ENCODE measurements around the gene ROBO3.
A peak's percentile ranks its signal among the peaks of the same experiment; 100 is the strongest.

ROBO3 gene, protein sequence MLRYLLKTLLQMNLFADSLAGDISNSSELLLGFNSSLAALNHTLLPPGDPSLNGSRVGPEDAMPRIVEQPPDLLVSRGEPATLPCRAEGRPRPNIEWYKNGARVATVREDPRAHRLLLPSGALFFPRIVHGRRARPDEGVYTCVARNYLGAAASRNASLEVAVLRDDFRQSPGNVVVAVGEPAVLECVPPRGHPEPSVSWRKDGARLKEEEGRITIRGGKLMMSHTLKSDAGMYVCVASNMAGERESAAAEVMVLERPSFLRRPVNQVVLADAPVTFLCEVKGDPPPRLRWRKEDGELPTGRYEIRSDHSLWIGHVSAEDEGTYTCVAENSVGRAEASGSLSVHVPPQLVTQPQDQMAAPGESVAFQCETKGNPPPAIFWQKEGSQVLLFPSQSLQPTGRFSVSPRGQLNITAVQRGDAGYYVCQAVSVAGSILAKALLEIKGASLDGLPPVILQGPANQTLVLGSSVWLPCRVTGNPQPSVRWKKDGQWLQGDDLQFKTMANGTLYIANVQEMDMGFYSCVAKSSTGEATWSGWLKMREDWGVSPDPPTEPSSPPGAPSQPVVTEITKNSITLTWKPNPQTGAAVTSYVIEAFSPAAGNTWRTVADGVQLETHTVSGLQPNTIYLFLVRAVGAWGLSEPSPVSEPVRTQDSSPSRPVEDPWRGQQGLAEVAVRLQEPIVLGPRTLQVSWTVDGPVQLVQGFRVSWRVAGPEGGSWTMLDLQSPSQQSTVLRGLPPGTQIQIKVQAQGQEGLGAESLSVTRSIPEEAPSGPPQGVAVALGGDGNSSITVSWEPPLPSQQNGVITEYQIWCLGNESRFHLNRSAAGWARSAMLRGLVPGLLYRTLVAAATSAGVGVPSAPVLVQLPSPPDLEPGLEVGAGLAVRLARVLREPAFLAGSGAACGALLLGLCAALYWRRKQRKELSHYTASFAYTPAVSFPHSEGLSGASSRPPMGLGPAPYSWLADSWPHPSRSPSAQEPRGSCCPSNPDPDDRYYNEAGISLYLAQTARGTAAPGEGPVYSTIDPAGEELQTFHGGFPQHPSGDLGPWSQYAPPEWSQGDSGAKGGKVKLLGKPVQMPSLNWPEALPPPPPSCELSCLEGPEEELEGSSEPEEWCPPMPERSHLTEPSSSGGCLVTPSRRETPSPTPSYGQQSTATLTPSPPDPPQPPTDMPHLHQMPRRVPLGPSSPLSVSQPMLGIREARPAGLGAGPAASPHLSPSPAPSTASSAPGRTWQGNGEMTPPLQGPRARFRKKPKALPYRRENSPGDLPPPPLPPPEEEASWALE (N-terminal part only)
- long read RNA-seq, donor 1, partial matches to known transcripts: 0 of 2 reads
- long read RNA-seq, donor 1, other reads (novel, unspliced or antisense): 0 of 2 reads
- long read RNA-seq, donor 2: 0 reads
- long read RNA-seq, donor 3, partial matches to known transcripts: 0 of 1 reads
- long read RNA-seq, donor 3, other reads (novel, unspliced or antisense): 0 of 1 reads
- long read RNA-seq, donor 4: 0 reads
- long read RNA-seq, donor 5: 0 reads
- long read RNA-seq, donor 6, partial matches to known transcripts: 0 of 1 reads
- long read RNA-seq, donor 6, other reads (novel, unspliced or antisense): 0 of 1 reads
- long read RNA-seq, donor 7, partial matches to known transcripts: 0 of 3 reads
- long read RNA-seq, donor 7, other reads (novel, unspliced or antisense): 0 of 3 reads
- long read RNA-seq, donor 8, partial matches to known transcripts: 0 of 1 reads
- long read RNA-seq, donor 8, other reads (novel, unspliced or antisense): 0 of 1 reads

- DNase-seq: peak; percentile 56
These were observed at the start of gene ROBO3 for GRCh38 chr11:124865181-124865901. Gene ROBO3, plus strand, starts transcription at chr11:124865432. Its CDS starts 146 bp downstream, at chr11:124865578.

DNA sequence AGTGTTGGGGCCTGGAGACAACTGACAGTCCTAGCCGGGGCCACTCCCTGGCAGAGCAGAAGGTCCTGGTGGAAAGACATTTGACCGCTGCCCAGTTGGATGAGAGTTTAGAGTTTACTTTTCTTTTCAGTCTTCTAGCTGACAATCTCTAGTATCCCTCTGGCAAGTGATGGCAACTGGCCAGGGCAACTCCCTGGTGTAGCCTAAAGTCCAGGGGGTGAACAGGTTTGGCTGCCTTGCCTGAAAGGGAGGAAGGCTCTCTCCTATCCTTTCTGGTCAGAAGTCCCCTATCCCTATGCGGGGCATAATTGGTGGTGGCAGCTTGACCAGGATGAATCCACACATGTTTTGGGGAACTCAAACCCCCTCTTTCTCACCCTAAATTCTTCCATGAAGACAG is 48.2 kb upstream of the ROBO3 start:
- no peak for DNase-seq

GRCh38 chr11:124821995-124822730 is 43.1 kb upstream of the ROBO3 start:
- DNase-seq: no peak

DNA sequence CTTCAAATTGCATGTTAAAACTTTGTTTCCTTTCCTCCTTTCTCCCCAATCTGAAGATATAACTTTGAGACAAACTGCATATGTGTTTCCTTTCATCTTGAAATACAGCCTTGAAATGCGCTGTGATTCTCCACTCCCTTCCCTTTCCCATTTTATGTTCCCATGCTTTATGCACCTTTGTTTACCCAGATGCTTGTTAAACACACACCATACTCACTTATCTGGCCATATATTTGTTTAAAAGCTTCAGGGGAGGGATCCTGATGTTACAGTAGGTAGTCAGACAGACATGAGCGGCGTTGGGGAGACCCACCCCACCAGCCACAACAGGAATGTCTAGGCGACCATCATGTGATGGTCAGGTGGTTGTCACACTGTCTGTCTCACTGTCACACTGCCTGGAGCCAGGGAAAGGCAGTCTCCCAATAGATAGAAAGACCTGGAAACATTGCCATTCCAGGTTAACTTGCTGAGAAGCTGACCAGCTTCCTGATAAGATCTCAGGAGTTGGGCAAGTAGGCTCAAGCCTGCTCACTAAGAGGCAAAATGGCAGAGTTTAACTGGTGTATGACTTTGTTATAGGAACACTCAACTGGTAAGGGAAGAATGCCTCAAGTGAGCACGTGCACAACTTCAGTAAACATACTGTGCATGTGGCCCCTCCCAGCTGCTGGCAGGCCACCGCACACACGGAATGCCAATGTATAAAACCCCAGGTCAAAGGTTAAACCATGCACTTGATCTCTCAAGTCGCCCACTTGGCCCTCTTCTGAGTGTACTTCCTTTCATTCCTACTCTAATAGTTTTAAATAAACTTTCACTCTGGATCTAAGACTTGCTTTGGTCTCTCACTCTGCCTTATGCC is 41.5 kb upstream of the ROBO3 start:
- no peak for DNase-seq

GRCh38 chr11:124825876-124826275 is 39.4 kb upstream of the ROBO3 start:
- no peak for DNase-seq

- DNase-seq: no peak
These were observed 35.2 kb upstream of the ROBO3 start for GRCh38 chr11:124829986-124830385.

GRCh38 chr11:124830749-124831148 is 34.5 kb upstream of the ROBO3 start:
- DNase-seq: no peak

- no peak for DNase-seq
These were observed 33.3 kb upstream of the ROBO3 start for GRCh38 chr11:124831897-124832296.

- DNase-seq: no peak
These were observed 32.7 kb upstream of the ROBO3 start for GRCh38 chr11:124832571-124832970.

- no peak for DNase-seq
These were observed 30.6 kb upstream of the ROBO3 start for GRCh38 chr11:124834526-124835180.

DNA sequence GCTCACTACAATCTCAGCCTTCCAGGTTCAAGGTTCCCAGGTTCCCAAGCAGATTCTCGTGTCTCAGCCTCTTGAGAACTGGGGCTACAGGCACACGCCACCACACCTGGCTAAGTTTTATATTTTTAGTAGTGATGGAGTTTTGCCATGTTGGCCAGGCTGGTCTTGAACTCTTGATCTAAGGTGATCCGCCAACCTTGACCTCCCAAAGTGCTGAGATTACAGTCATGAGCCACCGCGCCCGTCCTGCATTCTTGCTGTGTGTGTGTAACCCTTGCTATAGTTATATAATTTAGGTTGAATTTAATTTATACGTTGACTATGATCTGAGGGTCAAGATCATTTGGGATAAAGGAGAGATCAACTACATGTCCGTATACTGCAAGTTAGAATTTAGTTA is 29.3 kb upstream of the ROBO3 start:
- DNase-seq: no peak

GRCh38 chr11:124837491-124837856 is 27.8 kb upstream of the ROBO3 start:
- DNase-seq: peak; percentile 65

DNA sequence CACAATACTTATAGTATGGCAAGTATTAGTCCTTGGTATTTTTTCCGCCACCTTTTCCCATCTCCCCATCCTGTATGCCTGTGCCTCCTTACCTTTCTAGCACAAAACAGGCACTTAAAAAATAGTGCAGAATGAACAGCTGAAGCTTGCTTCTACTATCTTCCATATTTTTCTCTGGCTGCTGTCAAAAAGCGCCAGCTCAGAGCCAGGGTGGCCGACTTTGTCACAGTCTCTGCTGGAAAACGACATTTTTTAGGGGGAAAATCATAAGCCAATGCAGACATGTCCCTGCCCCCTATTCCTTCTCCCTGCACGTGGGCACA is 26.5 kb upstream of the ROBO3 start:
- DNase-seq: no peak

DNA sequence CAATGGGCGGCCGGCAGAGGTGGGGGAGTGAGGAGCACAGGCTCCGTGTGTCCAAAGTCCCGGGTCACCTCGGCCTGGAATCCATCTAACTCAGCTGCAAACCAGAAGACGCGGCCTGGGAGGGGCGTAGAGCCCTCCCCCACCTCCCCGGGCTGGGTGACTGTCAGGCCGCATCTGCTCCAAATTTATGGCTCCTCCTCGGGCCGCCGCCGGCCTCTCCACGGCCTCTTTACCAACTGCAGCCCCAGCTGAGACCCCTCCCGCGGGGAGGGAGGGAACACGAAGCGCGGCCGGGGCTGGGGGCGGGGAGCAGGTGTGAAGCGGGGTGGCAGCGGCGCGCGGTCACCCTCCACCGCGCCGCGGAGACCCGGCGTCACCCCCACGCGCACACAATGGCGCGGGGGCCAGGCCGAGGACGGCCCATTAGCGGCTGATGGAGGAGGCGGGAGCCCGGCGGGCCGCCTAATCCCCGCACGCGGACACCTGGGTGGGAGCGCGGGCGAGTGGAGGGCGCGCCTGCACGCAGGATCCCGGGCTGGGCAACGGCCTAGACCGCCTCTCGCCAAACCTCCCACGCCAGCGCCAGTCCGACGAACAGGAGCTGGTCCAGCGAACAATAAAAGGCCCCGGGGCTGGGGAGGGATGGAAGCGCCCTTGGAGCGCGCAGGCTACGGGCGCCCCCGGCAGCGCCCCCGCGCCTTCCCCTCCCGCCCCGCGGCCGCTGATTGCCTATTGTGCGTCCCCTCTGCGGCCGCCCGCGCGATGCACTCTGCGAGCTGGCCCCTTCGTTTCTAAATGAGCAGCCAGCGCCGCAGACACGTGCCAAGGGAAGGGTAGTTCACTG is 25.9 kb upstream of the ROBO3 start:
- DNase-seq: peak; percentile 73

GRCh38 chr11:124839972-124840621 is 25.1 kb upstream of the ROBO3 start:
- peak; percentile 61 for DNase-seq

DNA sequence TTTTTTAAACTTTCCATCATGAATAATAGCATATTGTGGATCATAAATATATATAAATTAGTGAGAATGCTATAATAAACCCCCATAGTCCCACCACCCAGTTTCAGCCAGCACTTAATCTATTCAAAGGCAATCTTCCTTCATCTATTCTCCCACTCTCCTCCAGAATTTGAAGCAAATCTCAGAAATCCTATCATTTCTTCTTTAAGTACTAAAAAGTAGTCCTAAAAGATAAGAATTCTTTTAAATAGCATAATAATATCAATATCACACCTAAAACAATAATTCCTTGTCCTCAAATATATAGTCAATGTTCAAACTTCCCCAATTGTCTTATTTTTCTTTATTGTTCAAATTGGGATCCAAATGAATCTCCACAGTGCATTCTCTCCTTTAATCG is 24.6 kb upstream of the ROBO3 start:
- no peak for DNase-seq

DNA sequence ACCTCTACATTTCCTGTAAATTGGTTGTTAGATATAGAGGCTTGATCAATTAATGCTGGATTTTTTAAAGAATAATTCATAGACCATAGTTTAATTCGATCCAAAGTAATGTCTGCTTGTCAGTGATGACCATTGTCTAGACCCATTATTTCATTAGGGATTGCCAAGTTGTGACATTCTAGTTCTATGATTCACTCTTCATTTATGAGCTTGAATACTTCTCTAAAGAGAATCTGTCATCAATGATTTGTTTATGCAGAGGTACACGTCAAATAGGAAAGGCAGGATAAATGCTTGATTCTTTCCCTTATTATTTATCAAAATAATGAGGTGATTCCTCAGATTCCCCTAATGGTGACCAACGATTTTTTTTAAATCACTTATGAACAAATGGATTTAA is 24.0 kb upstream of the ROBO3 start:
- no peak for DNase-seq
